PFSK-1 (cell line): ENCODE results near the gene RIPK4.

ENCODE experiments used
- FOXP2 ChIP-seq: optimal IDR thresholded peaks from 2 replicates; pipeline ENCODE3; 2011; ENCODE audit warnings: borderline replicate concordance, control low read depth, inconsistent platforms; ENCODE audit not compliant: insufficient read depth; ENCODE audit errors: extremely low read length, extremely low read depth
- POLR2AphosphoS5 ChIP-seq: IDR thresholded peaks from 2 replicates; pipeline ENCODE4 v1.6.1; 2012; ENCODE audit warnings: low read depth, mild to moderate bottlenecking, control low read depth, low read length, moderate library complexity
- REST ChIP-seq, 2 experiments: IDR thresholded peaks; 2 replicates each; pipeline versions ENCODE4 v1.6.1 to v1.8.0; 2011 to 2012; ENCODE audit warnings: low read depth in 2 of 2, low read length in 2 of 2, control low read depth in 1 of 2, inconsistent platforms in 1 of 2, mild to moderate bottlenecking in 1 of 2, moderate library complexity in 1 of 2; ENCODE audit not compliant: insufficient read depth in 1 of 2
- SIN3A ChIP-seq: IDR thresholded peaks from 2 replicates; pipeline ENCODE4 v1.6.1; 2012; ENCODE audit warnings: mild to moderate bottlenecking, low read length, moderate library complexity, borderline replicate concordance; ENCODE audit not compliant: insufficient read depth
- TAF1 ChIP-seq: IDR thresholded peaks from 2 replicates; pipeline ENCODE4 v1.6.1; 2012; ENCODE audit warnings: low read length, control low read depth, borderline replicate concordance; ENCODE audit not compliant: insufficient read depth

The RIPK4 gene

GRCh38 chr21:41707231-41707959 lies 59.5 kb downstream of the RIPK4 start:
- TF ChIP-seq POLR2AphosphoS5 (no peak), SIN3A (no peak), REST (IDR thresholded peaks at IDR 0.05; ENCODE audit: insufficient read depth in 1 of 2, low read depth in 2 of 2, low read length in 2 of 2) (no peak), TAF1 (no peak), FOXP2 (no peak)

GRCh38 chr21:41706678-41707077 lies 60.2 kb downstream of the RIPK4 start:
- no peak for TF ChIP-seq SIN3A
- TF ChIP-seq REST (IDR thresholded peaks at IDR 0.05; ENCODE audit: insufficient read depth in 1 of 2, low read depth in 2 of 2, low read length in 2 of 2), result no peak

GRCh38 chr21:41706263-41706639 lies 60.6 kb downstream of the RIPK4 start:
- TF ChIP-seq REST (IDR thresholded peaks at IDR 0.05; ENCODE audit: insufficient read depth in 1 of 2, low read depth in 2 of 2, low read length in 2 of 2) (no peak), SIN3A (no peak), POLR2AphosphoS5 (no peak), FOXP2 (no peak), TAF1 (no peak)

GRCh38 chr21:41705546-41706262 lies 61.1 kb downstream of the RIPK4 start:
- TF ChIP-seq FOXP2, result no peak
- no peak for TF ChIP-seq SIN3A
- no peak for TF ChIP-seq POLR2AphosphoS5
- TF ChIP-seq REST (IDR thresholded peaks at IDR 0.05; ENCODE audit: insufficient read depth in 1 of 2, low read depth in 2 of 2, low read length in 2 of 2), result no peak
- no peak for TF ChIP-seq TAF1
